HG02852 (cell line): ENCODE data around the gene GPNMB.

Source experiments
- ATAC-seq: cut with Tn5 transposase; IDR thresholded peaks from one replicate; pipeline ENCODE4 v1.9.1; 2021; ENCODE audit warnings: mild to moderate bottlenecking, moderate library complexity; ENCODE audit not compliant: unreplicated experiment

The GPNMB gene

DNA sequence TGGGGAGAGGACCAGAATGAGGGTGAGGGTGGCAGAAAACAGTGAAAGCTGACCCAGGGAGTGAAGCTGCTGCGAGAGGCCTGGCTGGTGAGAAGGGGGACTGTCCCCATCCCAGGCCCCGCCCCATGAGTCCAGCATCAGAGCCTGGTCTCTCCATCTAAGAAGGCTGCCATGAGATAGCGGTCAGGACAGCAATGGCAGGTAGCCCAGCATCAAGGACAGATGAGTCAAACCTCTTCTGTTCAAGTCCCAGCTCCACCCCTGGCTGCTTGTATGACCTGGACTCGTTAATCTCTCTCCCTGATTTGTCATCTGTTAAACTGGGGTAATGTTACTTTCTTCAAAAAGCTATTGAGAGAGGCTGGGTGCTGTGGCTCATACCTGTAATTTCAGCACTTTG, 22.2 kb downstream of the GPNMB start:
- no peak for ATAC-seq

DNA sequence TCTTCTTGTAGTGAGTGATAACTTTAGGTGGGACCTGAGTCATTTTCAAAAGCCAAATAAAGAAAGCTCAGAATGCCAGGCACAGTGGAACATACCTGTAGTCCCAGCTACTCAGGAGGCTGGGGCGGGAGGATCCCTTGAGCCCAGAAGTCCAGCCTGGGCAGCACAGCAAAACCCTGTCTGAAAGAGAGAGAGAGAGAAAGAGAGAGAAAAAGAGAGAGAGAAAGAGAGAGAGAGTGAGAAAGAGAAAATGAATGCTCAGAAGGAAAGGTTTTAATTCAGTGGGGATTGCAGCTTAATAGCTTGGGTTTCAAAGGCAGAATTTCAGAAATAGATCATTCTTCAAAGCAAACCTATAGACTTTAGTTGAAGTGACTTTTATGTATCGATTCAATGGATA, 25.7 kb downstream of the GPNMB start:
- ATAC-seq: no peak

DNA sequence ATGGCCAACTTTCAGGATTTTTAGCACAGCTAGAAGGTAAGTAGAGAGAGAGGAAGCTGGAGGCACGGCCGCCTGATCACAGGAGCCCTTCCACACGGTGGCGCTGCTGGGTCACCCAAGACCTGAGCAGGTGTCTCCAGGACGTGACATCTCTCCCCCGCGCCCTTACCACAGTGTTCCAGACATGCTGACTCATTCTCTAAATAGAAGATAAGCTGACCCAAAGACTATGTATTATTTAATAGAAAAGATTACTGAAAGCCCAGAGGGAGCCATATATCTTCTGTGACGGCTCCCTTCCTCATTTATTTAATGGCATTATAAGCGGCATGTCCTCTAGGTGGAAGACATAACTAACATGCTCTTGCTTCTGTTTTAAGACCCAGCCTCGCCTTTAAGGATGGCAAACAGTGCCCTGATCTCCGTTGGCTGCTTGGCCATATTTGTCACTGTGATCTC, 26.6 kb downstream of the GPNMB start:
- ATAC-seq: peak; percentile 99

DNA sequence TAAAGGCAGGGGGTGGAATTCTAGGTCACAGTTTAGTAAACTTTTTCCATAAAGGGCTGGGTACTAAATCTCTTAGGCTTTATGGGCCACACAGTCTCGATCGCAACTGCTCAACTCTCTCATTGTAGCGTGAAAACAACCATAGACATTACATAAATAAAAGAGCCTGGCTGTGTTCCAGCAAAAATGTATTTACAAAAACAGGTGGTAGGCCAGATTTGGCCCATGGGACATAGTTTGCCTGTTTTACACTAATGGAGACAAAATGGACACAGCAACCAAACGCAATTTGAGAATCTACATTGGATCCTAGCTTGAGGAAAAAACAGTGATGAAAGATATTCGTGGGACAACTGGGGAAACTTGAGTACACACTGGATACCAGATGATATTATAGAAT, 29.3 kb downstream of the GPNMB start:
- ATAC-seq: no peak

DNA sequence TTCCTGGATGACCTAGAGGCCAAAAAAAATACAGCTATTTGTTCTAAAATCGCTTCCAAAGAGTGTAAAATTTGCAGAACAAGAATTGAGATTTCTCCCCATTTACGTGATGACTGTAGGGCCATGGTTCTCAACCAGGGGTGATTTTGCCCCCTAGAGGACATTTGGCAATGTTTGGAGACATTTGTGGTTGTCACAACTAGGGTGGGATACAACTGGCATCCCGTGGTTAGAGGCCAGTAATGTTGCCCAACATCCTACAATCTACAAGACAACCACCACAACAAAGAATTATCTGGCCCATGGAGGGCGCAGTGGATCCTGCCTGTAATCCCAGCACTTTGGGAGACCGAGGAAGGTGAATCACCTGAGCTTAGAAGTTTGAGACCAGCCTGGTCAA, 29.8 kb downstream of the GPNMB start:
- no peak for ATAC-seq

DNA sequence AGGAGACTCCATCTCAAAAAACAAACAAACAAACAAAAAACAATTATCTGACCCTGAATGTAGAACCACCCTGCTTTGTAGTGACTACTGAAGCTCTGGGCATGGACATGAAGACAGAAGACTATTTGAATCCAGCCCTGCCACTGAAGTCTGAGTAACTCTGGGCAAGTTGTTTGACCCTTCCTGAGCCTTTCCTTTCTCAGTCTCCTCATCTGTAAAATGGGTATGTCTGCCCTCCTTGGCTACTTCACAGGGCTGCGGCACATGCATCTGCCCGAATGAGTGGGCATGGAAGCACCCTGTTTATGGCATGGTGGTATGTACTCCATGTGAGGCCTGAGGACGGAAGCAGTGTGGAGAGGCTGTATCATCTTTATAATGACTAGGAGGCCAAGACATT, 30.4 kb downstream of the GPNMB start:
- no peak for ATAC-seq

DNA sequence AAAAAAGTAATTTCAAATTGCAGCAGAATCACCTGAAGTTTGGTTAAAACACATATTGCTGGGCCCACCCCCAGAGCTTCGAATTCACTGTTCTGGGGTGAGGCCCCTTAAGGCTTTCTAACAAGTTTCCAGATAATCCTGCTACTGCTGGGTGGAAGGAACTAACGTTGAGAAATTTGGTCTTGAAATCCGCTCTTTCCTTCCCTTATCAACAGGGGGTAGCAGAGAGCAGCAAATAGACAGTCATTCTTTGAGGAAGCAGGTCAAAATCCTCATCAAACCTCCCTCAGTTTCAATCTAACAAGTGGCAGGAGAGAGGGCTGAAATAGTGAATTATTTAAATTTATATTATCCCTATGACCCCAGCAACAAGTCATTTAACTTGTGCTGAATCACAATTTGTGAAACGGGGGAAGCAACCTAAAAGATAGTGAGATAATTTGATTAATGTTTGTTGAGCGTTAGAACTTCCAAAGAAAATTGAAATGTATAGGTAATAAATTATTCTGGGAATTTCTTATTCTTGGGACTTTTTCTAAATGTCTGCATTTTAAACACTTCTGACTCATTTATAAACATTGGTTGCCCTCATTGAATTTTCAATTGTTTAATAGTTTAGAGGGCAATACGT, 30.9 kb downstream of the GPNMB start:
- no peak for ATAC-seq

DNA sequence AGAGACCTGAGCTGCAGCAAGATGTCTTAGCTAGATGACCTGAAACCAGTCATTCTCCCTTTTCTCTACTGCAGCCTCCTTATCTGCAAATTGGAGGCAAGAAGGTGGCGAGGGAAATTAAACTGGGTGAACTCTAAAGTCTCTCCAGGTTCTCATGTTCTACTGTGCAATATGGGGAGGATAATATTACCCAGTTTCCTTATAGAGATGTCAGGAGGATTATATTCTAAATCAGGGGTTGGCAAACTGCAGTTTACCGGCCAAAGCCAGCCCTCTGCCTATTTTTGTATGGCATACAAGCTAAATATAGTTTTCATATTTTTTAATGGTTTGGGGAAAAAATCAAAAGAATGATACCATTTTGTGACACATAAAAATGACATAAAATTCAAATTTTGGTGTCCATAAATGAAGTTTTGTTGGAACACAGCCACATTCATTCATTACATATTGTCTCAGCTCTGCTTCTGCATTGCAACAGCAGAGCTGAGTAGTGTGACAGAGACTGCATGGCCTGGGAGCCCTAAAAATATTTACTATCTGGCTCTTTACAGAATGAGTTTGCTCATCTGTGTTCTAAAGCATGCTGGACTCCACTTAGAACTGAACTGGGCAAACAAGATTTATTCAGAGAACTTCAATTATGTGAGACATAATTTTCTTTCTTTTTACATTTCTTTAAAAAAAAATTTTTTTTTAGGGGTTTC, 33.4 kb downstream of the GPNMB start:
- no peak for ATAC-seq

DNA sequence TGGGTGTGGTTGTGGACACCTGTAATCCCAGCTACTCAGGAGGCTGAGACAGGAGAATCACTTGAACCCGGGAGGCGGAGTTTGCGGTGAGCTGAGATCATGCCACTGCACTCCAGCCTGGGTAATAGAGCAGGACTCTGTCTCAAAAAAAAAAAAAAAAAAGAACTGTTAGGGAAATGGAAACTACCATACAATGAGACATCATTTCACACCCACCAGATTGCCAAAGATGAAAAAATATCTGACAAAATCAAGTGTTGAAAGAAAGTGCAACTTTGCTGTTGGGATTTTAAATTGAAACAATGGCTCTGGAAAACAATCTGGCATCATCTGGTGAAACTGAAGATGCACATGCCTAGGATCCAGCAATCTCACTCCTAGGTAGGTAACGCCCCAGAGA, 36.5 kb downstream of the GPNMB start:
- no peak for ATAC-seq

DNA sequence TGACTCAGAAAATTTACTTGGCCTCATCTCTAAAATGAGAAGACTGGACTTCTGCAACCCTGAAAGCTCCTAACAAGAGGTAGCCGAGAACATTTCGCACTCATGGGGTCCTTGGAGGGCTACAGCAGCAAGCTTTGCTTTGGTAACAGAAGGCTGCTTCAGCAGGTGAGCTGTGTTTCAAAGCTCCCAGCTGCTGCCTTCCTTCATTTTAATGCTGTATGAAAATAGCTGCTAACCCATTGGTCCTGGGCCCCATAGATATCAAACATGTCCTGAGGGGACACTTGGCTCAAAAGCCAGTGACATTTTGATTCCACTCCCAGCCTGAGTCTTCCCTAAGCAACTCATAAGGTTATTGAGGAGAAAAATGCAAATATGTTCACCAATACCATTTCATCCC, 38.3 kb downstream of the GPNMB start:
- no peak for ATAC-seq

DNA sequence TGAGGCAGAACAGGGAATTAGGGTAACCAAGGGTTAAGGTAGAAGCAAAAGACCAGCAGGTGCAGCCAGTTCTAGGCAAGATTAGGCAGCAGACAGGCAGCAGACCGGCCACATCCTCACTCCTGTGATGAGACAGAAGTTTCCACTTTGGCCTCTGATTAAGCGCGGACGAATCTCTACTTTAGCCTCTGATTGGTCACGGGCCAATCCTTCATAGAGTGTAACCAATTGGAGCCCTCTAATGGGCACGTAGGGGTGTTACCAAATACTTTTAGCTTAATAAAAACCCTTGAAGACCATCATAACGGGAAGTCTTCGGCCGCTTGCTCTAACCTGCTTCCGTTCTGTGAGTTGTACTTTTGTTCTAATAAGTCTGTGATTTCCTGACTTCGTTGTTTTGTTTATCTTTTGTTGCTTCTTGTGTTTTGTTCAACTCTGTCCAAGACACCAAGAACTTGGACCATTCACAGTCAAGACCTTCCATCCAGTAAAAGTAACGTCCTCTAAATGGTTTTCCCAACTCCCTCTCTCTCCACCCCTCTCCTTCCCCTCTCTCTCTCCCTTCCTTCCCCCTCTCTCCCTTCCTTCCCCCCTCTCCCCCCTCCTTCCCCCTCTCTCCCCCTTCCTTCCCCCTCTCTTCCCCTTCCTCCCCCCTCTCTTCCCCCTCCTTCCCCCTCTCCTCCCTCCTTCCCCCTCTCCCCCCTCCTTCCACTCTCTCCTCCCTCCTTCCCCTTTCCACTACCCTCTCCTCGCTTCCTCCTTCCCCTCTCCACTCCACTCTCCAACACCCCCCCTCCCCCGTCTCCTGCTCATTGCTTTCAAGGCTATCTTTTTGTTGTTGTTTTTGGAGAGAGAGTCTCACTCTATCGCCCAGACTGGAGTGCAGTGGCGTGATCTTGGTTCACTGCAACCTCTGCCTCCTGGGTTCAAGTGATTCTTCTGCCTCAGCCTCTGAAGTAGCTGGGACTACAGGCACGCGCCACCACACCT, 39.4 kb downstream of the GPNMB start:
- no peak for ATAC-seq

DNA sequence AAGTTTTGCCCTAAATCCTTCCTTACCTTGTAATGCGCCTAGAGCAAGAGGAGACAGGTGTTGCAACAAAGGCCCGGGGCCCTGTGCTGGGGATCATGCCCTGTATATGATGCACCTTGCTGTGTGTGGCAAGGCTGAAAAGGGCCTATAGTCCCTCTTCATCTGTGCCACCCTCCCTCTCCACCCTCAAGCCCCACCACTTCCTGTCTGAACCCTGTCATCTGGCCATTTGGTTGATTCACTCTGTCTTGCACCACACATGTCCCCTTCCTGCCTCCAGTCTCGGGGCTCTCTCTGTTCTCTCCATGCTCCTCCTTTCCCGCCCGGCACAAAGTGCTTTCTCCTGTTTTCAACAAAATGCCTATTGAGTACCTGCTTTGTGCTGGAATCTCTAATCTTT, 41.0 kb downstream of the GPNMB start:
- ATAC-seq: no peak

DNA sequence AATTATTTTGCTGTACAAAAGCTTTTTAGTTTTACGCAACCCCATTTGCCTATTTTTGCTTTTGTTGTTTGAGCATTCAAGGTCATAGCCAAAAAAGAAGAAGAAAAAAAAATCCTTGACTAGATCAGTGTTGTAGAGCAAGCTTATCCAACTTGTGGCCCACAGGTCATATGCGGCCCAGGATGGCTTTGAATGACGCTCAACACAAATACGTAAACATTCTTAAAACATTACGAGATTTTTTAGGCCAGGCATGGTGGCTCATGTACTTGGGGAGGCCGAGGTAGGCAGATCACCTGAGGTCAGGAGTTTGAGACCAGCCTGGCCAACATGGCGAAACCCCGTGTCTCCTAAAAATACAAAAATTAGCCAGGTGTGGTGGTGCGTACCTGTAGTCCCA, 44.4 kb downstream of the GPNMB start:
- ATAC-seq: no peak

DNA sequence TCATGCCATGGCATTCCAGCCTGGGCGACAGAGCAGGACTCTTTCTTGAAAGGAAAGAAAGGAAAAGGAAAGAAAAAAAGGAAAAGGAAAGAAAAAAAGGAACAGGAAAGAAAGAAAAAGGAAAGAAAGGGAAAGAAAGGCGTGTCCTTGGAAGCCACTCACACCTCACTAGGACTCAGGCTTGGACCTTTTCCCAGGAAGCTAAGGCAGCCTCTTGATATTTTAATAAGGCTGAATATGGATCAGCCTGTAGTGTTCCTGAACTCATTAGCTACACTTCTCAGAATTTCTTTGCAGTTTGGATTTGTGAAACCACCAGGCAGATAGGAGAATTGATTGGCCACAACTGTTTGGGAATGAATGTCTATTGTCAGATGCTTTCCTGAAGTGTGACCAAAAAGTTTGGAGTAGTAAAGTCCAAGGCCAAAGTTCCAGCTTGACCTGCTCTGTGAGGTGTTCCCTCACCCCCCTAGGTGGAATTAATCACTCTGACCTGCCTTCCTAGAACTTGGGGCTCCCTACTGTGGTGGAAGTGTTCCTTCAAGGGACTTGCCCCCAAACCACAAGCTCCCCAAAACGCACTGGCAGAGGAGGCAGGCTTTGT, 45.5 kb downstream of the GPNMB start:
- no peak for ATAC-seq

DNA sequence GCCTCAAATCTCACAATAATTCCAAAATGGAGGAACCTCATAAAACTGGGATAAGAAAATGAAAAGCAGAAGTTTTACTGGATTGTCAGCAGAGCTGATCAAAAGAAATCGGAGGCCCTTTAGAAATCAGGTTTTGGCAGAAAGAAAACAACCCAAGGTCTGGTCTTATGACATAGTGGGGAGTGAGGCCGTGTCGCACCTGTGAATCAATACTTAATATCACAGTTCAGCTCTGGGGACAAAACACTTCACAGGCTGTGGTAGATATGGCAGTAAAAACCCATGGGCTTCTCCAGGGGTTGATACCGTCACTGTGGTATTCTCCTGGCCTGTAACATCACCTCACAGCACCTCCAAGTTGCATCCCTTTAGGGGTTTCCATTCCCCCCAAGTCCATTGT, 46.0 kb downstream of the GPNMB start:
- ATAC-seq: no peak

DNA sequence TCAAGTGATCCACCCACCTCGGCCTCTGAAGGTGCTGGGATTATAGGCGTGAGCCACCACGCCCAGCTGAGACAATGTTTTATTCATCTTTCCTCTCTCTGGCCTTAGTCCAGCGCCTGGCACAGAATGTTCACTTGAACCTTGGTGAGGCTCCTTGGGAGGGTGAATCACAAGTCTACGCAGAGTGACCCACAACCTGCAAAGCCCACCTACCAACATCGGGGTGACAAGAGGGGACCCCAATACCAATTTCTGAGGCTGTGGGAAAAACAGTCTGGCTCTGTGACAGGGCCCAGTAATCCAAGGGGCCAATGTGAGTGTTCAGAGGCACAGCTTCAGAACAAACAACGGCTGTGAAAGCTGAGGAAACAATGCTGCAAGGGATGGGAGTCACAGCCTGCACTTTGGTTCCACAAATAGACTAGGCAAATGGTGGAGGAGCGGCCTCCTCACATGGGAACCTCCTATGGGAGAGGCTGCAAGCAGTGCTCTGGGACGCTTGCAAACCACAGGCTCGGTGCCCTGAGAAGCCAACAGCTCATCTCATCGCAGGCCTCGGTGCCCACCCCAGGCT, 47.0 kb downstream of the GPNMB start:
- ATAC-seq: no peak

DNA sequence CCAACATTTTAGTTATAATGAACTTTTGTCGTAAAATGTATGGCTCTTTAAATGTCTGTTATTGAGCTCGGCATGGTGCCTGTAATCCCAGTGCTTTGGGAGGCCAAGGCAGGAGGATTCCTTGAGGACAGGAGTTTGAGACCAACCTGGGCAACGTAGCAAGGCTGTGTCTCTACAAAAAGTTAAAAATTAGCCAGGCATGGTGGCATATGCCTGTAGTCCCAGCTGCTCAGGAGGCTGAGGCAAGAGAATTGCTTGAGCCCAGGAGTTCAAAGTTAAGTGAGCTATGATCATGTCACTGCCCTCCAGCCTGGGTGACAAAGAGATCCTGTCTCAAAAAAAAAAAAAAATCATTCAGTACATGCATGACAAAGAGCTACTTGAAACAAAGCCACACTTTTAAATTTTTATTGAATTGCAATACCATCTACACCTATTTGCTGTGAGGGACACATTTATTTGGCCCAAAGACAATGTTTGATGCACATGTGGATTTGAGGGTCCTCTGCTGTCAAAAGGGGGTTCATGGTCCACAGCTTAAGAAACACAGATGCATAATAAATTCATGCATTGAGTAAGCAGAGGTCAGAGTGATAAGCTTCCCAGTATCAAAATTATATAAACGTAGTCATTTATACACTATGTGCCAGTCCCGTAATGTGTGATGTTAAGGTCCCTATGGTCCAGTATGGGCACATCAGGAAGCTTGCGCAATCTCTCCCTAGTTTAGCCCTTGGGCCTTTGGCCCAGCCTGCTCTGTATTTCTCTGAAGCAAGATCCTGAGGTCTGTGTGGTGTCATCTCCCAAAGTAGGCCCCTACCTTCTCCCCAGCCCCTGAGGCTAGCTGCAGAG, 48.2 kb downstream of the GPNMB start:
- no peak for ATAC-seq

DNA sequence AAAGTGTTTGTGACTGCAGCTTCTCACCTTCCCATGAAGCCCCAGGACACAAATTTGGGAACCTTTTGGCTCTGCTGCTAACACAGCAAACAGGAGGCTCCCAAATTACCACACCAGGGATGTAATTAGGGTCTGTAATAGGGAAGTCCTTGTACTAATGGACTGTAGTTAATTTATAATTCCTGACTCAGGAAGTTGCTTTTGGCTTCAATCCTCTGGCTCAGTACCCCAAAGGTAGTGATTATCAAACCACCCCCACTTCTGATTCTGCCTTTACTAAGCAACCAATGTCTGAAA, 48.8 kb downstream of the GPNMB start:
- no peak for ATAC-seq

DNA sequence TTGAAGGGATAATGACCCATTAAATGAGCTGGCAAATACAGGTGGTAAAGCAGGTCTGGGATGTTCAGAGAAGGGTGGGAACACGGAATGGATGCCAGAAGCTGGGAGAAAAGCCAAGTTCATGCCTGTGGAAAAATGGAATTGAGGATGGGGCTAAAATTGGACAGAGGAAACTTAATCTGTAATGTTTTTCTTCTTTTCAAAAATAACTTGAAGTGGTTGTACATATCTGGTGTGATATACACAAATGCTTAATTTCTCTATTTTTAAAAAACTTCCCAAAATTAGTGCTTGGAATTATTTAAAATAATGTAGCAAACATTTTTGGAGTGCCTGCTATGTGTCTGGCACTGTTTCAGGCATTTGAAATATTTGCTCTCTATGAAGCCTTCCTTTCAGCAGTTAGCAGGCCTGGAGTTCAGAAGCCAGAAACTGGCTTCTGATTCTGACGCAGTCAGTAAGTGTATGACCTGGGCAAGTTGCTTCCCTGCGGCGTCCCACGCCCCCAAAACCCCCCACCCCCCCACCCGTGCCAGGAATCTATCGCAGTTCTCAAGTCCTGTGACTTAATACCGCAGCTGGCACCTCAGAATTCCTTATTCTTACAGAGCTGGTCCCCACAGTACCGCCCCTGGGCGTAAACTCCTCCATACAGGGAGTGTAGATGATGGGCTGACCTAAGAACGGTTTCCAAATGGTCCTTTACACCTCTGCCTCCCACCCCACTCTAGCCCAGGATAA, 51.7 kb downstream of the GPNMB start:
- ATAC-seq: no peak
